T-helper 1 cell (primary cell): Measurements from ENCODE around the gene TLE7.
A peak's percentile ranks its signal among the peaks of the same experiment; 100 is the strongest.

Experiments
- DNase-seq, 5 donors: peaks; one replicate each; pipeline ENCODE4 v3.0.0-alpha.2; 2012 to 2020

The TLE7 gene

DNA sequence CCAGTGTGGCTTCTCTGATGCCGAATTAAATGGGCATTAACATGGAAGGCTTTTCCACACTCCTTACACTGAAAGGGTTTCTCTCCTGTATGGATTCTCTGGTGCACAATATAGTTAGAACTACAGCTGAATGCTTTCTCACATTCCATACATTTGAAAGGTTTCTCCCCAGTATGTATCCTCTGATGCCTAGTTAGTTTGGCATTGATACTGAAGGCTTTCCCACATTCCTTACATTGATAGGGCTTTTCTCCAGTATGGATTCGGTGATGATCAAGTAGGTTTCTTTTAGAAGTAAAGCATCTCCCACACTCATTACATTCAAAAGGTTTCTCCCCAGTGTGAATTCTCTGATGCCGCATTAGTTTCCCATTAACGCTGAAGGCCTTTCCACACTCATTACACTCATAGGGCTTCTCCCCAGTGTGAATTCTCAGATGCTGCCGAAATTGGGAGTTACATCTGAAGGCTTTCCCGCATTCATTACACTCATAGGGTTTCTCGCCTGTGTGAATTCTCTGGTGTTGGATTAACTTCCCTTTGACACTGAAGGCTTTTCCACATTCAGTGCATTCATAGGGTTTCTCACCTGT lies 6.5 kb upstream of the TLE7 start:
- DNase-seq, result no peak

- DNase-seq, result no peak
Observed at GRCh38 chr16:71443714-71444113, 1.9 kb upstream of the TLE7 start.

GRCh38 chr16:71441348-71442050 lies 355 bp downstream of the TLE7 start:
- peak in 1 of 5 donors; percentile 14 for DNase-seq

DNA sequence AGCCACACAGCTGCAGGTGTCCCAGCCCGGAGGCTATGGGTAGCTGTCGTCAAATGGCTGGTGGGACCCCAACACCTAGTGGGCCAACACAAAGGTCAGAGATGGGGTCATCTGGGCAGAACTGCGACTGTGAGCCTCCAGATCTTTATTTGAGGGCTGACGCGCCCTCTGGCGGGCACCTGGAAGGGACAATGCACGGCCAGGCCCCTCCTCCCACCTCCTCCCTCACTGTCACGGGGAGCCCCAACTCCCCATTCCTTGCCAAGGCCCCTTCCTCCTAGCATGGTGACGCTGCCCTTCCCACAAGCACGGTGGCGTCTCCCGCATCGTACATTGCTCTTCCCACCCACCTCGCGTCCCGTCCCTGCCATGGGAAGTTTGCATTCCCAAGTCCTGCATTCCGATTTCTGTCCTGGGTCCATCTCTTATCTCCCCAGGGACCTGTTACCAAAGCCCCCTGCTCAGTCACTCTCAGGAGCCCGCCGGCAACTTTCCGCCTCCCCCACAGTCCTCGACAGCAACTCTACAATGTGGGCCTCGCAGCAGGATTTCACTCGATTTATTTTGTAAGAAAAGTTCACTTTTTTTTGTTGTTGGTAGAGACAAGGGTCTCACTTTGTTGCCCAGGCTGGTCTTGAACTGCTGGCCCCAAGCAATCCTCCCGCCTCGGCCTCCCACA lies 1.0 kb downstream of the TLE7 start:
- no peak for DNase-seq

DNA sequence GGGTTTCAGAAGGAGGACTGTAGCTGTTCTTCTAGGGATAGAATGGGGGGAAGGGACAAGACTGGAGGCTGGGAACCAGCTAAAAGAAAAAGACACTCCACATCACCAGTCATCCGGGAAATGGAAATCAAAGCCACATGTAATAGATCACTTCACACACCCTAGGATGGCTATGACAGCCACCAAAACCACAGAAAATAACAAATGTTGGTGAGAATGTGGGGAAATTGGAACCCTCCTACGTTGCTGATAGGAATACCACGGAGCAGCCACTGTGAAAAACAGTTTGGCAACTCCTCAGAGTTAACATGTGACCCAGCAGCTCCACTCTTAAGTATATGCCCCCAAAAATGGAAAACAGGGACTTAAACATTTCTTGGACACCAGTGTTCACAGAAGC lies 2.3 kb downstream of the TLE7 start:
- DNase-seq, result no peak

GRCh38 chr16:71436473-71436872 lies 5.4 kb downstream of the TLE7 start:
- DNase-seq, result no peak

GRCh38 chr16:71432906-71433305 lies 8.9 kb downstream of the TLE7 start:
- DNase-seq, result no peak

DNA sequence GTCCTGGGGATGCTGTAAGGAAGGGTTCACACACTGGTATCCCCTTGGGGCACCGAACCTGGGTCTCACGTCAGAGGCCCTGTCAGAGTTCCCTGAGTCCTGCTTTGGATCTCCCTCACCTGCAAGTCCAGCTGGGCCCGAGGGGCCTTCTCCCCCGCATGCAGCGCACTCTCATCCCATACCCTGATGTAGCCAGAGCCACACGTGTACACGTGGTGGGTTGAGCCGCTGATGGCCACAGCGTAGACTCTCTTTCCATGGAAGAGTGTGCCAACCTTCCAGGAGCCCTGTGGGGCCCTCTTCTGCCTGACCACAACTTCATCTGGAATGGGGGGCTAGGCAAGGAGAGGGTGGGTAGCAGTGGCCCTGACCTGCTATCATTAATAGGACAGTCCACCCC lies 9.9 kb downstream of the TLE7 start:
- no peak for DNase-seq

DNA sequence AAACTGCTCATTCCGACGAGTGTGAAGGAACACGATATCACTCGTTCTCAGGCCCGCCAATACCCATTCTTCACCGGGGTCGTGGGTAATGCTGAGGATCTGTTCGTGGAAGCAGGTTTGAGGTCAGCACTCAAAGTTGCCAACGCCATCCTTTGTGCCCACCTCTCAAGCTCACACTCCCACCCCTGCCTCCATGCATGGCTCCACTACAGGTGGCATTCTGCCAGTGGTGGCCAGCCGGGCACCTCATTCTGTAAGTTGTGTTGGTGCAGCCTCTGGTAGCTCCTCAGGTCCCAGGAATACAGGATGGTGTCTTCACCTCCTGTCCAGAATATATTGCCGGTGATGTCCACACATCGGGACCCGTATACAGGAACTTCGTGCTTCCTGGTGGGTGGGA lies 10.7 kb downstream of the TLE7 start:
- DNase-seq, result no peak

DNA sequence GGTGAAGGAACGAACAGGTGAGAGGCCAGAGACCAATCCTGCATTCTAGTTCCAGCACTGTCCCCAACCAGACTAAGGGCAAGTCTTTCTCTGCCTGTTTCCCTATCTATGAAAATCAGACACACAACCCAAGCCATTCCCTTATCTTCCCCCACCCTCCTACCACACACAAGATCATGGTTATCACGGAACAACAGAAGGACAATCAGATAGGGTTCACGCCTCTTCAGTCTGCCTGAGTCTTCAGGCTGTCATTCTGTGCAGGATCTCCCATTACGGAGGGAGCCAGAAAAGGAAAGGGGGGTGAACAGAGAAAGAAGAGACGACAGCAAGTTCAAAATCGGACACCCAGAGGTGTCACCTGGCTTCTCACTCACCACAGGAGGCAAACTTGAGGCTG lies 11.1 kb downstream of the TLE7 start:
- no peak for DNase-seq

- no peak for DNase-seq
Observed at GRCh38 chr16:71429581-71429980, 12.3 kb downstream of the TLE7 start.

DNA sequence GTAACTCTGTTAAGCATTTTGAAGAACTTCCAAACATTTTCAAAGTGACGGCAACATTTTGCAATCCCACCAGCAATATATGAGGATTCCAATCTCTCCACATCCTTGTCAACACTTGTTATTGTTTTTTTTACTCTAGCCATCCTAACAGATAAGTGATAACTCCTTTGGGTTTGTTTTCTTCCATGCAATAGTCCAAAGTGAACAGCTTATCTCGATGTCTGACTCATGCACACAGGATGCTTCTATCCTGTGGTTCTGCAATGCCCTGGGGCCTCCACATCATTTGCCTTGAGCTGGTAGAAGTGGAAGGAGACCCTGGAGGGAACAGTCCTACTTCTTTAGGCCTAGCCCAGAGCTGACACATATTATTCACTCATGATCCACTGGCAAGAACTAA lies 13.0 kb downstream of the TLE7 start:
- no peak for DNase-seq

GRCh38 chr16:71428385-71428784 lies 13.5 kb downstream of the TLE7 start:
- no peak for DNase-seq

DNA sequence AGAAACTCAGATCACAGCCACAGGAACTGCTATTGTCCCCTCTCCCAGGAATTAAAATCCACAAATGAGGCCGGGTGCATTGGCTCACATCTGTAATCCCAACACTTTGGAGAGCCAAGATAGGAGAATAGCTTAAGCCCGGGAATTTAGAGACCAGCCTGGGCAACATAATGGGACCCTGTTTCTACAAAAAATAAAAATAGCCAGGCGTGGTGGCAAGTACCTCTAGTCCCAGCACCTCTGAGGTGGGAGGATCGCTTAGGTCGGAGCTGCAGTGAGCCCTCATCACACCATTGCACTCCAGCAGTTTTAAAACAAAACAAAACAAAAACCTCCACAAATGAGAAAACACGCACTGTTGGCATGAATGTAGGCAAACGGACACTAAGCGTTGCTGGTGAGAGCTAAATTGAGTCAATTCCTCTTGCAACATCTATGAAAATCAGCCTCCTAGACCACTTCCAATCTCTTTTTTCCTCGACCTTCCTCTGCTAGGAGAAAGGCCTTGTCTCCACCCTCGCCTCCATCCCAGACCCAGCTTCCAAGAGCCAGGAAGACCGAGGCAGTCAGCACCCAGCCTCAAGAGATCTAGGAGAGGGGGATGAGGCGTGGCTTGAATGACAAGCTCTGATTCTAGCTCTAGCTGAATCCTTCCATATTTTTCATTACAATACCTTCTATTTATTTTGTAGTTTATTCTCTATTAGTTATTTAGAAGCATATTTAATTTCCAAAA lies 14.8 kb downstream of the TLE7 start:
- DNase-seq, result no peak

- DNase-seq, result peak in 1 of 5 donors; percentile 28
Observed at GRCh38 chr16:71426069-71426879, 15.6 kb downstream of the TLE7 start.

DNA sequence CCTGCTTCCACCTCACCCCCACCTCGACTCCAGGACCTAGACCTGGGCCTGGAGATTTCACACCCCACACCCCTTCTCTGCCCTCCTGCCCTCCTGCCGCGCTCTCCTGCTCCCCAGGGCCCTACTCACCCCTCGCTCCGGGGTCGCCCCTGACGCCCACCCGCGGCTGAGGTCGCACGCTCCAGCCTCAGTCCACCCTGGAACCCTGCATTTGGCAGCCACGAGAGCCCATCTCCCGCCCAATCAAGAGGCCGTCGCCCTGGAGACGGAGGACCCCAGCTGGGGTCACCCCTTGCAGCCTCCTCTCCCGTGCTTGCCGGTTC lies 16.1 kb downstream of the TLE7 start:
- DNase-seq, result no peak

DNA sequence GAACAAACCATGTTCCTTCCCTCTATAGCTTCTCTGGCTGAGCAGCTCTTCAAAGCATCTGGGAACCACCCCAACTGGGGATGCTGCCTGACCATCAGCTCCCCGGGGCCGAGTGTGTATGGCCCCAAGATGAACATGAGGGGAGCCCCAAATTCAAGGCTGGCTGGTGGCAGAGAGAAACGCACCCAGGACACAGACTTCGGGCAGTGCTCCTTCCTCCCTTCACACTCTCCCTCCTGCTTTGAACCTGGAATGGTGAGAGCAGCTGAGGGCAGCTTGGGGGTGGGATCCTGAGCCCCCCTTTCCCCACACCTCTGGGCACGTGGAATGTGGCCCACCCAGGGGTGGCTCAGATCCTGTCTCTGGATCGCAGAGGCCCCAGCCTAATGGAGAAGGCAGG lies 17.2 kb downstream of the TLE7 start:
- no peak for DNase-seq

DNA sequence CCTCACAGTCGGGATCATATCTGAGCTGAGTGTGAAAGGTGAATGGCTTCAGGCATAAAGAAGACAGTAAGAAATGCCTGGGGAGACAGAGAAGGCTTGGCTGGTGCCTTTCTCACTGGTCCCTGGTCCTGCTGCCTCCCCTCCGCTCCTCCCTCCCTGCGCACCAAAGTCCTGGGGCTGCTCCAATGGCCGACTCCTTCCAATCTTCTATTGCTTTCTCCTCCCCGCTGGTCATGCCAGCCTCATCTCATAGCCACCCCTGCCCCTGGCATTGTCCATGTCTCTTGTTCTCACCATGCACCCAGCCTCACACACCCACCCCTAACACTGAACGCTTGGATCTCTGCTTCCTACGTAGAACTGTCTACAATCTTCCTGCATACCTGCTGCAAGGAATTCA lies 18.0 kb downstream of the TLE7 start:
- no peak for DNase-seq

GRCh38 chr16:71423016-71423415 lies 18.8 kb downstream of the TLE7 start:
- no peak for DNase-seq

- peak in 1 of 5 donors; percentile 22 for DNase-seq
Observed at GRCh38 chr16:71421911-71422310, 19.9 kb downstream of the TLE7 start.

GRCh38 chr16:71414038-71414437 lies 27.8 kb downstream of the TLE7 start:
- no peak for DNase-seq

DNA sequence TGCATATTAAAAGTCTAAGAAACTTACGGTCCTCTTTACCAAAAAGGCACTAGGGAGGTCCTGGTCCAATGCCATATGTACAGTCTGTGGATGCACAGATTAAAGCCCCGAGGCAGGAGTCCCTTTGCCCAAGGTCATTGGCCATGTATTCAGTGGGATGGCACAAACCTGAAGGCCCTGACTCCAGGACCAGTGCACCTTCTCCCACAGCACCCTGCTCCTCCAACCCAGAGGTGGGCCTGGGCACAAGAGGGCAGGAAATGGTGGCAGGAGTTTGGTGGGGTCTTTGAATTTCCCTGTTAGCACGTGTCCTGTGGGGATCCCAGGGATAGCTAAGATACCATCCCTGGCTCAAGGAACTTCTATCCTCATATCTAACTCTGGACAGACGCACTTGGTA lies 28.5 kb downstream of the TLE7 start:
- no peak for DNase-seq
